GM12874 (cell line): Measurements from ENCODE around the gene FALEC.

Experiments used
- CTCF ChIP-seq: IDR thresholded peaks from 2 replicates; pipeline ENCODE4 v1.5.1; 2011; ENCODE audit warnings: low read depth, mild to moderate bottlenecking, control low read depth, low read length, moderate library complexity; ENCODE audit not compliant: insufficient read depth

FALEC gene

GRCh38 chr1:150568594-150568966 is 53.0 kb downstream of the FALEC start:
- no peak for TF ChIP-seq CTCF

GRCh38 chr1:150572918-150573647 is 57.5 kb downstream of the FALEC start:
- no peak for TF ChIP-seq CTCF

GRCh38 chr1:150574260-150575071 is 58.9 kb downstream of the FALEC start:
- no peak for TF ChIP-seq CTCF

GRCh38 chr1:150575072-150575489 is 59.5 kb downstream of the FALEC start:
- TF ChIP-seq CTCF, result no peak

- no peak for TF ChIP-seq CTCF
These were observed 60.2 kb downstream of the FALEC start for GRCh38 chr1:150575518-150576366.

DNA sequence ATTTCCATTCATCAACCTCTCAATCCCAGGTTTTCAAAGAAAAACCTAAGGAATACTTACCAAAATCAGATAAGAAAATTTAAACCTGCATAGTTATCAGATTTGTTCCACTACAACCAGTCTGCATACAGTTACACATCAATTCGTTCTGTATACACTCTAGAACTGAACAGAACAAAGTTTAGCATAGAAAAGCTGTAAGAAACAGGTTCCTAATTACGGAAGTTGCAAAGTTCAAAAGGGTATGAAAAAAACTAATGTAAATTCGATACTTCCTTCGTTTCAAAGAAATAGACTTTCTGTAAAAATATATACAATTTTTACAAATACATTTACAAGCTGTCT is 60.8 kb downstream of the FALEC start:
- no peak for TF ChIP-seq CTCF
